Measurements from ENCODE around the gene PPP1R3D. TPM values are rescaled to one million over a fixed set of nuclear protein-coding genes. Genes with fewer than 3 reads are reported as not detected.

The PPP1R3D gene
- total RNA-seq, 4 donors from 2014 or later: 7.1 to 10.4 (median 7.6) TPM

GRCh38 chr20:59925899-59926298 lies 14.2 kb downstream of the PPP1R3D start:
- H3K9me3 ChIP-seq: no peaks in the 10 kb centered on the region
- H3K27me3 ChIP-seq: no peaks in the 10 kb centered on the region
- intact Hi-C loops (cut with DNase I): no loop called here
- H3K27ac ChIP-seq: no peak overlapping the region
- no peak overlapping the region for H3K4me3 ChIP-seq (replicated peaks in 1 of 3)
- no peaks in the 10 kb centered on the region for H3K4me1 ChIP-seq
- no peaks in the 10 kb centered on the region for H3K36me3 ChIP-seq
- TF ChIP-seq, protein P1, sequence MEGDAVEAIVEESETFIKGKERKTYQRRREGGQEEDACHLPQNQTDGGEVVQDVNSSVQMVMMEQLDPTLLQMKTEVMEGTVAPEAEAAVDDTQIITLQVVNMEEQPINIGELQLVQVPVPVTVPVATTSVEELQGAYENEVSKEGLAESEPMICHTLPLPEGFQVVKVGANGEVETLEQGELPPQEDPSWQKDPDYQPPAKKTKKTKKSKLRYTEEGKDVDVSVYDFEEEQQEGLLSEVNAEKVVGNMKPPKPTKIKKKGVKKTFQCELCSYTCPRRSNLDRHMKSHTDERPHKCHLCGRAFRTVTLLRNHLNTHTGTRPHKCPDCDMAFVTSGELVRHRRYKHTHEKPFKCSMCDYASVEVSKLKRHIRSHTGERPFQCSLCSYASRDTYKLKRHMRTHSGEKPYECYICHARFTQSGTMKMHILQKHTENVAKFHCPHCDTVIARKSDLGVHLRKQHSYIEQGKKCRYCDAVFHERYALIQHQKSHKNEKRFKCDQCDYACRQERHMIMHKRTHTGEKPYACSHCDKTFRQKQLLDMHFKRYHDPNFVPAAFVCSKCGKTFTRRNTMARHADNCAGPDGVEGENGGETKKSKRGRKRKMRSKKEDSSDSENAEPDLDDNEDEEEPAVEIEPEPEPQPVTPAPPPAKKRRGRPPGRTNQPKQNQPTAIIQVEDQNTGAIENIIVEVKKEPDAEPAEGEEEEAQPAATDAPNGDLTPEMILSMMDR (IDR thresholded peaks at IDR 0.05): no peak
- no peak for TF ChIP-seq POLR2A (IDR thresholded peaks at IDR 0.05)
- no peak for DNase-seq

DNA sequence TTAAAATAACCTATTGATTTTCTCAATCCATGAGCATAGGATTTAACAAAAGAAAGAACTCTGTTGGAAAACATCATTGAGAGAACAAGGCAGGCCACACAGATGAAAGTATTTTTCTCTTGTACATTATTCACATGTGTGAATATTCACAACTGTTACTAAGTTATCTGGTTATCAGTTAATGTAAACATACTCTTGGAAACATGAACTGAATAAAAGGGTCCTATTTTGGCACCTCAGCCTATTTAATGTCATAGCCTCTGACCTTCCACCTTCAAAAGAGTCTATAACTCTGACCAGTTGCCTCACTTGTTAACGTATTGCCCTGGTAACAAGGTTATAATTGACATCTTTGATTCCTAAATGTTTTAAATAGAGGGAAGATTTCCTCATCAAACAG lies 14.7 kb downstream of the PPP1R3D start:
- Histone ChIP-seq H3K27me3 (no peaks in the 10 kb centered on the region), H3K36me3 (no peaks in the 10 kb centered on the region), H3K9me3 (no peaks in the 10 kb centered on the region), H3K4me1 (no peaks in the 10 kb centered on the region), H3K4me3 (replicated peaks in 1 of 3) (no peak overlapping the region), H3K27ac (no peak overlapping the region)
- DNase-seq: no peak
- intact Hi-C loops (cut with DNase I): no loop called here
- WGBS, 2 donors: 82 to 94% methylated on average over 1 of the region's 1 CpG
- TF ChIP-seq, protein P1 (IDR thresholded peaks at IDR 0.05): no peak
- no peak for TF ChIP-seq POLR2A (IDR thresholded peaks at IDR 0.05)

DNA sequence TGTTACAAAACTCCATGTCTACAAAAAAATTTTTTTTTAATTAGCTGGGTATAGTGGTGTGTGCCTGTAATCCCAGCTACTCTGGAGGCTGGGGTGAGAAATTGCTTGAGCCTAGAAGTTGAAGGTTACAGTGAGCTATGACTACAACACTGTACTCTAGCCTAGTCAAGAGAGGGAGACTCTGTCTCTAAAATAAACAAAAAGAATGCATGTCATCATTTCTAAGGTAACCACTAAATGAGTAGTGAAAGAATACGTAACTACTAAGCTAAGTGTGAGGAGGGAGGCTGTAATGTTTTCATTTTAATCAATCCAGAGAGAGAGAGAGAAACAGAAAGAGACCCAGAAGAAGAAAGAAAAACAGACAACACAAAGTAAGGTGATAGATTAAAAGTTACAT lies 16.6 kb downstream of the PPP1R3D start:
- no peak overlapping the region for H3K4me3 ChIP-seq (replicated peaks in 1 of 3)
- no peak for DNase-seq
- H3K4me1 ChIP-seq: no peaks in the 10 kb centered on the region
- no peaks in the 10 kb centered on the region for H3K9me3 ChIP-seq
- no peaks in the 10 kb centered on the region for H3K36me3 ChIP-seq
- TF ChIP-seq POLR2A (IDR thresholded peaks at IDR 0.05): no peak
- TF ChIP-seq, protein P1 (IDR thresholded peaks at IDR 0.05): no peak
- 91 to 97% methylated on average over 1 of the region's 1 CpG for whole genome bisulfite sequencing, 2 donors
- H3K27me3 ChIP-seq: no peaks in the 10 kb centered on the region
- intact Hi-C loops (cut with DNase I): no loop called here
- no peak overlapping the region for H3K27ac ChIP-seq

- TF ChIP-seq POLR2A (IDR thresholded peaks at IDR 0.05): no peak
- TF ChIP-seq, protein P1 (IDR thresholded peaks at IDR 0.05): no peak
- intact Hi-C loops (cut with DNase I): no loop called here
- DNase-seq: no peak
- Histone ChIP-seq H3K36me3 (no peaks in the 10 kb centered on the region), H3K27me3 (no peaks in the 10 kb centered on the region), H3K27ac (no peak overlapping the region), H3K4me1 (no peaks in the 10 kb centered on the region), H3K4me3 (replicated peaks in 1 of 3) (no peak overlapping the region), H3K9me3 (no peaks in the 10 kb centered on the region)
These were observed 19.2 kb downstream of the PPP1R3D start for GRCh38 chr20:59920944-59921343.

- no peak for TF ChIP-seq POLR2A (IDR thresholded peaks at IDR 0.05)
- TF ChIP-seq, protein P1 (IDR thresholded peaks at IDR 0.05): no peak
- Histone ChIP-seq H3K36me3 (no peaks in the 10 kb centered on the region), H3K4me1 (no peaks in the 10 kb centered on the region), H3K9me3 (no peaks in the 10 kb centered on the region), H3K27ac (no peak overlapping the region), H3K27me3 (no peaks in the 10 kb centered on the region), H3K4me3 (replicated peaks in 1 of 3) (no peak overlapping the region)
- no peak for DNase-seq
- WGBS, 2 donors: 79 to 86% methylated on average over 4 of the region's 4 CpGs
- intact Hi-C loops (cut with DNase I): no loop called here
These were observed 27.5 kb downstream of the PPP1R3D start for GRCh38 chr20:59912609-59913008.

All from thyroid gland (tissue), 4 donors.